ENCODE data around the gene COQ8B.
"Not testable (repeated sequence)": the region's sequence is repeated elsewhere in the genome, so short reads cannot be mapped to it uniquely, and the experiment has no call there.

Gene COQ8B

DNA sequence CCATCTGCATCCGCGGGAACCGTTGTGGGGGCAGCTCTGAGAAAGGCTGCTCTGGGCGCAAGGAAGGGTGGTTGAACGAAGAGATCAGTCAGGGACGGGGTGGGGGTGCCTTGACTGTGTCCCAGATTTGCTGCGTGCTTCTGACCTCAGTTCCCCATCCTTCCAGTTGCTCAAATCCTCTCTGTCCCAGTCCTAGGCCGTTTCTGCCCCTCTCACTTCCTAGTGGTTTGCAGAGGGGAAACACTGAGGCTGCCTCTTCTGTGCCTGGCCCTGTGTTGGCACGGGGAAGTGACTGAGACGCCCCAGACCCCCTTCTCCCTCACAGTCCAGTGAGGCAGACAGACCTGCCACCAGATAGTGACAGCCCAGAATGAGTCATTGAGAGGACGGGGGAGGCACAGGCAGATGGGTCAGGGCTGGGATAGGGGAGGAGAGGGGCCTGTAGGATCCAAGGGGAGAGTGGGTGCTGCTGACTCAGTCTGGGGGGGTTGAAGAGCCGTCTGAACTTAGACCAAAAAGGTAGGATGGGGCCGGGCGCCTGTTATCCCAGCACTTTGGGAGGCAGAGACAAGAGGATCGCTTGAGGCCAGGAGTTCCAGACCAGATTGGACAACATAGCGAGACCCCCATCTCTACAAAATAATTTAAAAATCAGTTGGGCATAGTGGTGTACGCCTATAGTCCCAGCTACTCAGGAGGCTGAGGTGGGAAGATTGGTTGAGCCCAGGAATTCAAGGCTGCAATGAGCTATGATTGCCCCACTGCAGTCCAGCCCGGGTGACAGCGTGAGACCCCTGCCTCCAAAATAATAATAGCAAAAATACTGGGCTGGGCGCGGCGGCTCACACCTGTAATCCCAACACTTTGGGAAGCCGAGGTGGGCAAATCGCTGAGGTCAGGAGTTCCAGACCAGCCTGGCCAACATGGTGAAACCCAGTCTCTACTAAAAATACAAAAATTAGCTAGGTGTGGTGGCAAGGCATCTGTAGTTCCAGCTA lies 52.7 kb downstream of the COQ8B start:
- DNase-seq: no peak

DNA sequence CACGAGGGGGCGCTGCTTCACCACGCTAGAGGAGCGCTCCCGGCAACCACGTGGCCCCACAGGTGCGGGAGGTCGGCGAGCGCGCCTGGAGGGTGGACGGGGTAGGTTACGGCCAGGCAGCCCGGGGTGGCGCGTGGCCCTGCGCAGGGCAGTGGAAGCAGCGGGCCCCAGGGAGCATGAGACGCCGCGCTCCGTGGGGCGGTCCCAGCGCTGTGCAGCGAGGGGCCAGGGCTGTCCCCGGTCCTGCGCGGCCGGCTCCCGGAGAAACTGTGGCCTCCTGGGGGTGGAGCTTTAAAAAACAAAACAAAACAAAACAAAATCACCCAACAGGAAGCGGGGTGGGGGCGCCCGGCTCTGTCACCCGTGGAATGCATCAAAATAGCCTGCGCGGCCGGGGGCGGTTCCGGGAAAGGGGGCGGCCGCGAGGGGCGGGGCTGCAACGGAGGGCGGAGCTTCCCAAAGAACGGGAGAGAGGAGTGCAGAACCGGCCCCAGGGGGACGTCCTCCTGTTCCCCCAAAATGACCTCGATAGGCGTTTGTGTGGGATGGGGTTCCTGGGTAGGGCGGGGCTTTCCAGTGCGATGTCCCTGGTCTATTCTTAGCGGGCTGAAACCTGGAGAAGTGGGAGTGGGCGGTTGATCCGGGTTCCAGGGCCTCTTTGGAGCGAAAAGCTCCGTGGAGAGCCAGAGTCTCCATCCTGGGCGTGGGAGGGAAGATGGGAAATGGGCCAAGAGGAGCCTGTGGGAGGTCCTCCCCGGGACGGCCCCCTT lies 53.6 kb downstream of the COQ8B start:
- peak; percentile 57 for DNase-seq

DNA sequence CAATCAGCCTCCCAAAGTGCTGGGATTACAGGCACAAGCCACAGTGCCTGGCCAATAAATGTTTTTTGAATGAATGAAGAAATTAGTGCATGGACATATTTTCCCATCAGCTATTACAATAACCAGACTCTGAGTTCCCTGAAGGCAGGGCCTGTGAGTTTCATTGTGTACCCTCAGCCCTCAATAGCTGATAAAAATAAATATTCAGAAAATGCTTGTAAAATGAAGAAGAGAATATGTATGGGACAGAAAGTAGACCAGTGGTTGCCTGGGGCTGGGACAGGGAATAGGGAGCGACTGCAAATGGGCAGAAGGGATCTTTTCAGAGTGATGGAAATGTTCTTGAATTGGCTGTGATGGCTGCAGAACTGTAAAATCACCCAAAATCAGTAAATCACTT lies 55.1 kb downstream of the COQ8B start:
- no peak for DNase-seq

DNA sequence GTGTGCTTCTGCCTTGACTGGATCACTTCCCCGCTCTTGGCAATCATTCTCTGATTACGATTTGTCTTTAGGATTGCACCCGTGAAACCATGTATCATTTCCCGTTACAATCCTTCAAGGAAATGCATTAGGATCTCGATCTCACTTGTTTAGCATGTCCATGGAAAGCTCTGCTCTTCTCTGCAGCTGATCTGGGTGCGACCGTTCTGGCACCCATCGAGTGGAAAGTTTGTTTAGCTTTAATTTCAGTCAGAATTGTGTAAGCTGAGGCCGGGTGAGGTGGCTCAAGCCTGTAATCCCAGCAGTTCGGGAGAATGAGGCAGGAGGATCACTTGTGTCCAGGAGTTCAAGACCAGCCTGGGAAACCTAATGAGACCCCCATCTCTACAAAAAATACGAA lies 57.1 kb downstream of the COQ8B start:
- no peak for DNase-seq

DNA sequence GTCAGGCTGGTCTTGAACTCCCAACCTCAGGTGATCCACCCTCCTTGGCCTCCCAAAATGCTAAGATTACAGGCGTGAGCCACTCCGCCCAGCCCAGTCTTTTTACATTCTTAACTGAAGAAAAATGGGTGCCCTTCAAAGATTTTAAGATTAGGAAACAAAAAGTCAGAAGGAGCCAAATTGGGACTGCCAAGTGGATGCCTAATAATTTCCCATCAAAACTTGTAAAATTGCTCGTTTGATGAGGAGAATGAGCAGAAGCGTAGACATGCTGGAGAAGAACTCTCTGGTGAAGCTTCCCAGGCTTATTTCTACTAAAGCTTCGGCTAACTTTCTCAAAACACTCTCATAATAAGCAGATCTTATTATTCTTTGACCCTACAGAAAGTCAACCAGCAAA lies 57.6 kb downstream of the COQ8B start:
- DNase-seq: no peak

DNA sequence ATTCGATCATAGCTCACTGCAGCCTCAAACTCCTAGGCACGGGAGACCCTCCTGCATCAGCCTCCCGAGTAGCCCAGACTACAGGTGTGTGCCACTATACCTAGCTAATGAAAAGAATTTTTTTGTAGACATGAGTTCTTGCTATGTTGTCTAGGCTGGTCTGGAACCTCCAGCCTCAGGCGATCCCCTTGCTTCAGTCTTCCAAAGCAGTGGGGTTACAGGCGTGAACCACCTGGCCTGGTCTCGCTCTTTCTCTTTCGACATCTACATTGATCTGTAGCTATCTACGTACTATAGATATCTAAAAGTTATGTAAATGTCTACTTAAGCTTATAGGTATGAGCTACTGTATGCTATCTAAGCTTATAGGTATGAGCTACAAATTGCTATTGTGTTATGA lies 58.7 kb downstream of the COQ8B start:
- DNase-seq: no peak

DNA sequence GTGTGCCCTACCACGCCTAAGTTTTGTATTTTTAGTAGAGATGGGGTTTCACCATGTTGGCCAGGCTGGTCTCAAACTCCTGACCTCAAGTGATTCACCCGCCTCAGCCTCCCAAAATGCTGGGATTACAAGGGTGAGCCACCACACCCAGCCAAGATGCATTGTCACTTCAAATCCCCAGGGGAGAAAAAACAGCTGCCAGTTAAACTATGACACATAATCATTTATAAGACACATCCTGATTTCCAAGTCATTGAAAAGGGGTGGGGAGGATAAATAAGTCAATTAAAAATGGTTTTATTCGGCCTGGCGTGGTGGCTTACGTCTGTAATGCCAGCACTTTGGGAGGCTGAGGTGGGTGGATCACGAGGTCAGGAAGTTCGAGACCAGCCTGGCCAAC lies 61.0 kb downstream of the COQ8B start:
- not testable (repeated sequence) for DNase-seq

DNA sequence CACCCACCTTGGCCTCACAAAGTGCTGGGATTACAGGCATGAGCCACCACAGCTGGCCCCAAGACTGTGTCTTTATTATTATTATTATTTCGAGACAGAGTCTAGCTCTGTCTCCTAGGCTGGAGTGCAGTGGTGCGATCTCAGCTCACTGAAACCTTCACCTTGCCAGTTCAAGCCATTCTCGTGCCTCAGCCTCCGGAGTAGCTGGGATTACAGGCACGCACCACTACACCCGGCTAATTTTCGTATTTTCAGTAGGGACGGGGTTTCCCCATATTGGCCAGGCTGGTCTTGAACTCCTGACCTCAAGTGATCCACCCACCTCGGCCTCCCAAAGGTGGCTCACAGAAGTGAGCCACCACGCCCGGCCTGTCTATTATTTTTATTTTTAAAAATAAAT lies 64.4 kb downstream of the COQ8B start:
- DNase-seq: not testable (repeated sequence)

DNA sequence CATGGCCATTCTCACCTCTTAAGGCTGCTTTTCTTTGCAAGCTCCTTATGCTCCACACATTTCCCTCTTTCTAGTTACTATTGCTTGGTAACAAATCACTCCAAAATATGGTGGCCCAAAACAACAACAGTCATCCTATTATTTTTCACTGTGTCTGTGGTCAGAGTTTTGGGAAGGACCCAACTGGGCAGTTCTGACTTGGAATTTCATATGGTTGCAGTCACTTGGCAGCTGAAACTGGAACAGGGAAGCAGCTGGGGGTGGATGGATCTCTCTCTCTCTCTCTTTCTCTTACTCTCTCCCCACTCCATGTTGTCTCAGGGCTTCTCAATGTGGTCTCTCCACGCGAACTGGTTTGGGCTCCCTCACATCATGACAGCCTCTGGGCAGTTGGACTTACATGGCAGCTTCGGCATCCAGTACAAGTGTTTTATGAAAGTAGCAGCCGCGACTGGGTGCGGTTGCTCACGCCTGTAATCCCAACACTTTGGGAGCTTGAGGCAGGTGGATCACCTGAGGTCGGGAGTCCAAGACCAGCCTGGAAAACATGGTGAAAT lies 65.9 kb downstream of the COQ8B start:
- DNase-seq: no peak

DNA sequence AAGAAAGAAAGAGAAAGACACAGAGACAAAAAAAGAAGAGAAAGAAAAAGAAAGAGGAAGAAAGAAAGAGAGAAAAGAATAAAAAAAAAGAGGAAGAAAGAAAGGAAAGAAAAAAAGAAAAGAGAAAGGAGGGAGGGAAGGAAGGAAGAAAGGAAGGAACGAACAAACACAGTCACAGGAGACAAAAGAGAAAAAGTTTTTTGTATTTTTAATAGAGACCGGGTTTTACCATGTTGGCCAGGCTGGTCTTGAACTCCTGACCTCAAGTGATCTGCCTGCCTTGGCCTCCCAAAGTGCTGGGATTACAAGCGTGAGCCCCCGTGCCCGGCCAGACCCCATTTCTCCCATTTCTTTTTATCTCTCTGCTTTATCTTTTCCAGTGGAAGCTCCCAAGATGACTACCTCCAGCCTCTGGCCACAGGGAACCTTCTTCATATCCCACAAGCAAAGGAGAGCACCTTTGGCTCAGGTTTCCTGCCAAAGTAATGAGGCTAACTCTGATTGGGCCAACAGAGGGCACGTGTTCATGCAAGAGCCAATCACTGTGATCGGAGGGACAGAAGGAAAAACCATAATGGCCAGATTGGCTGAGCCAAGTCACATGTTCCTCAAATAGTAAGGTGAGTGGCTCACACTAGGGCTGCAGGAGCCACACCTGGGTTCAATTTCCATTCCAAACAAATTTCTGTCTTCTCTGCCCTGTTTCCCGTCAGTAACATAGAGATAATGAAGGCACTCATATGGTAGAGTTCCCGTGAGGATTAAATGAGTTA lies 66.6 kb downstream of the COQ8B start:
- DNase-seq: not testable (repeated sequence)

DNA sequence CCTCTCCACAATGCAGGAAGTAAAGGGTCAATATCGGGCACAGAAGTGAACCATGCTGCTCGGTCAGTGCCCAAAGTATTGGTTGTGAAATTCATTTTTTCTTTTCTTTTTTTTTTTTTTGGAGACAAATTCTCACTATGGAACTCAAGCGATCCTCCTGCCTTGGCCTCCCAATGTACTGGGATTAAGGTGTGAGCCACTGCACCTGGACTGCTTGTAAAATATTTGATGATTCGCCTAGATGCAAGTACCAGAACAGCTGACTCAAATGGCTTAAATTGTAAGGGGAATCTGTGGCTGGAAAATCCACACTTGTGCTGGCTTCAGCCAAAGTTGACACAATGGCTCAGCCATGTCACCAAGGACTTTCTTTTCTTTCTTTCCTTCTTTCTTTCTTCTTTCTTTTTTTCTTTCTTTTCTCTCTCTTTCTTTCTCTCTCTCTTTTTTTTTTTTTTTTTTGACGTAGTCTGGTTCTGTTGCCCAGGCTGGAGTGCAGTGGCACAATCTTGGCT lies 69.9 kb downstream of the COQ8B start:
- DNase-seq: no peak

DNA sequence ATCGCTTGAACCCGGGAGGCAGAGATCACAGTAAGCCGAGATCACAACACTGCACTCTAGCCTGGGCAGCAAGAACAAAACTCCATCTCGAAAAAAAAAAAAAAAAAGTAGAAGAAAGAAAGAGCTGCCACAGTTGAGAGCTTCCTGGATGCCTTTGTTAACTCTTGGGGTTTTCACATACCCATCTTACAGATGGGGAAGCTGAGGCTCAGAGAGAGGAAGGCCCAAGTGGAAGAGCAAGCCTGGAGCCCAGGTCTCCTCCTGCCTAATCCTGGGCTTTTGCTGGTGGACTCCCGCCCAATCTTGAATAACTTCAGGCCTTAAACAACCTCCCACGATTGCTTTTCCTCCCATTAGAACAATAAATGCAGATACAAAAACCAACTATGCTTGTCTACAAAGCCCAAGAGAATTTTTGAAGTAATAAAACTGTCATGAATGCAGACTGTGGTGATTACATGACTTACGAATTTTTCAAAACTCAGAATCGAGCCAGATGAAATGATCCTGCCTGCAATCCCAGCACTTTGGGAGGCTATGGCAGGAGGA lies 73.9 kb downstream of the COQ8B start:
- DNase-seq: no peak

DNA sequence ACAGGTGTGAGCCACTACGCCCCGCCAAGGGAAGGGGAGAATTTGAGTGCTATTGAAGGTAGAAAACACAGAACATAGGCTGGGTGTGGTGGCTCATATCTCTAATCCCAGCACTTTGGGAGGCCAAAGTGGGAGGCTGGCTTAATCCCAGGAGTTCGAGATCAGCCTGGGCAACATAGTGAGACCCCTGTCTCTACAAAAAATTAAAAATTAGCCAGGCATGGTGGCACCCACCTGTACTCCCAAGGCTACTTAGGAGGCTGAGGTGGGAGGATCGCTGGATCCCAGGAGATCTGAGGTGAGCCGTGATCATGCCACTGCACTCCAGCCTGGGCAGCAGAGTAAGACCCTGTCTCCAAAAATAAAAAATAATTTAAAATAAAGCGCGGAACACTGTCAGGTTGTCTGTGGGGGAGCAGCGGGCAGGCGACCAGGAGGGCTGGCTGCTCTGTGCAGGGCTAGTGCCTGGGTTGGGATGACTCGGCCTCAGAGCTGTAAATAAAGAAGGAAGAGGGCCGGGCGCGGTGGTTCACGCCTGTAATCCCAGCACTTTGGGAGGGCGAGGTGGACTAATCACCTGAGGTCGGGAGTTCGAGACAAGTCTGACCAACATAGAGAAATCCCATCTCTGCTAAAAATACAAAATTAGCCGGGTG lies 74.5 kb downstream of the COQ8B start:
- no peak for DNase-seq
